Esophagus (tissue), 2 donors: Measurements from ENCODE around the gene ELAPOR1. TPM values are rescaled to one million over a fixed set of nuclear protein-coding genes. Genes with fewer than 3 reads are reported as not detected.

Experiments used
- H3K27ac ChIP-seq, 2 donors: one replicate each; pipeline ENCODE4 v1.5.1; 2013; ENCODE audit warnings: low read depth in 2 of 2, mild to moderate bottlenecking in 2 of 2, inconsistent platforms in 1 of 2, low read length in 1 of 2, moderate library complexity in 1 of 2
- H3K27me3 ChIP-seq, 2 donors: one replicate each; pipeline ENCODE4 v1.6.1; 2013; ENCODE audit warnings: low read length in 2 of 2, control low read depth in 1 of 2, mild to moderate bottlenecking in 1 of 2; ENCODE audit not compliant: insufficient read depth in 2 of 2, control insufficient read depth in 1 of 2
- H3K36me3 ChIP-seq, 2 donors: one replicate each; pipeline ENCODE4 v1.6.1; 2013; ENCODE audit warnings: low read length in 1 of 2; ENCODE audit not compliant: control insufficient read depth in 2 of 2, insufficient read depth in 2 of 2
- H3K4me1 ChIP-seq, 2 donors: one replicate each; pipeline ENCODE4 v1.6.1; 2013; ENCODE audit warnings: low read length in 1 of 2; ENCODE audit not compliant: control insufficient read depth in 2 of 2, insufficient read depth in 2 of 2
- H3K4me3 ChIP-seq, 2 donors: one replicate each; pipeline ENCODE4 v1.5.1; 2013; ENCODE audit warnings: low read length in 2 of 2, mild to moderate bottlenecking in 2 of 2, low read depth in 1 of 2, moderate library complexity in 1 of 2
- H3K9me3 ChIP-seq, 2 donors: one replicate each; pipeline ENCODE4 v1.6.1; 2013; ENCODE audit warnings: mild to moderate bottlenecking in 2 of 2, low read depth in 1 of 2, low read length in 1 of 2, moderate library complexity in 1 of 2; ENCODE audit not compliant: control insufficient read depth in 2 of 2, insufficient read depth in 1 of 2
- WGBS, 2 donors: extraction: QIAGEN DNeasy Blood & Tissue Kit; methylation state at CpG; one replicate each; pipeline ENCODE4 v1.1.7; 2013; 5-methylcytosine and 5-hydroxymethylcytosine counted together
- polyA plus RNA-seq, 2 donors: library from polyadenylated mRNA; stranded (reverse); fragments of 200-250 nt; gene quantifications; one replicate each; pipeline ENCODE4 v1.2.3, GENCODE V29; 2013
- donor health status: healthy with polysubstance abuse.
- donor health status: Bipolar disorder and iron deficiency.

Gene ELAPOR1
- polyA plus RNA-seq, 2 donors = 0.24 to 0.25 TPM

- H3K27ac ChIP-seq = no peak overlapping the region
- 63 to 77% methylated on average over 1 of the region's 1 CpG for WGBS, 2 donors
- no peaks in the 10 kb centered on the region for H3K4me1 ChIP-seq
- no peaks in the 10 kb centered on the region for H3K27me3 ChIP-seq
- no peaks in the 10 kb centered on the region for H3K36me3 ChIP-seq
- no peaks in the 10 kb centered on the region for H3K9me3 ChIP-seq
- no peak overlapping the region for H3K4me3 ChIP-seq
Measured at GRCh38 chr1:109083923-109084322, 30.0 kb upstream of the ELAPOR1 start.

GRCh38 chr1:109084563-109085517 lies 29.1 kb upstream of the ELAPOR1 start:
- Histone ChIP-seq H3K9me3 (no peaks in the 10 kb centered on the region), H3K27me3 (no peaks in the 10 kb centered on the region), H3K27ac (no peak overlapping the region), H3K36me3 (no peaks in the 10 kb centered on the region), H3K4me3 (no peak overlapping the region), H3K4me1 (no peaks in the 10 kb centered on the region)
- 83 to 85% methylated on average over 13 of the region's 13 CpGs for WGBS, 2 donors

GRCh38 chr1:109089242-109090015 lies 24.5 kb upstream of the ELAPOR1 start:
- peaks cover 0 to 3% of the 10 kb centered on the region in 2 donors for H3K36me3 ChIP-seq
- H3K27ac ChIP-seq = peak overlapping the region; percentile 90 to 100
- 58 to 75% methylated on average over 31 of the region's 31 CpGs for WGBS, 2 donors

GRCh38 chr1:109090196-109091077 lies 23.5 kb upstream of the ELAPOR1 start, which contains the start of gene TMEM167B:
TMEM167B (plus strand) TSS chr1:109090764; CDS start chr1:109090873, 109 bp downstream.
- no peaks in the 10 kb centered on the region for H3K9me3 ChIP-seq
- H3K27me3 ChIP-seq = no peaks in the 10 kb centered on the region
- peaks cover 0 to 4% of the 10 kb centered on the region in 2 donors for H3K36me3 ChIP-seq
- peak within 1 kb of the TSS; percentile 90 to 100 for H3K27ac ChIP-seq
- H3K4me3 ChIP-seq = peak within 1 kb of the TSS; percentile 70 to 89
- no peaks in the 10 kb centered on the region for H3K4me1 ChIP-seq
- 3 to 4% methylated on average over 67 of the region's 67 CpGs for WGBS, 2 donors

More at GRCh38 chr1:109089242-109090015, 24.5 kb upstream of the ELAPOR1 start:
- Histone ChIP-seq H3K4me1 (no peaks in the 10 kb centered on the region), H3K9me3 (no peaks in the 10 kb centered on the region), H3K27me3 (no peaks in the 10 kb centered on the region), H3K4me3 (peak overlapping the region in 1 of 2 donors; percentile 89)

GRCh38 chr1:109091078-109091838 lies 22.7 kb upstream of the ELAPOR1 start:
- H3K27ac ChIP-seq = peak overlapping the region; percentile 90 to 100
- 2% methylated on average over 13 of the region's 13 CpGs for WGBS, 2 donors
- no peaks in the 10 kb centered on the region for H3K9me3 ChIP-seq
- H3K27me3 ChIP-seq = no peaks in the 10 kb centered on the region
- H3K4me1 ChIP-seq = no peaks in the 10 kb centered on the region
- peaks cover 0 to 4% of the 10 kb centered on the region in 2 donors for H3K36me3 ChIP-seq
- H3K4me3 ChIP-seq = peak overlapping the region; percentile 70 to 89

- H3K36me3 ChIP-seq = peaks cover 0 to 4% of the 10 kb centered on the region in 2 donors
- H3K4me1 ChIP-seq = no peaks in the 10 kb centered on the region
- H3K4me3 ChIP-seq = peak overlapping the region in 1 of 2 donors; percentile 89
- WGBS, 2 donors = 0 to 6% methylated on average over 1 of the region's 1 CpG
- no peaks in the 10 kb centered on the region for H3K9me3 ChIP-seq
- H3K27me3 ChIP-seq = no peaks in the 10 kb centered on the region
- H3K27ac ChIP-seq = peak overlapping the region; percentile 90 to 100
Measured at GRCh38 chr1:109091839-109092193, 22.1 kb upstream of the ELAPOR1 start.

- H3K27ac ChIP-seq = peak overlapping the region in 1 of 2 donors; percentile 60
- H3K36me3 ChIP-seq = peaks cover 0 to 4% of the 10 kb centered on the region in 2 donors
- H3K4me1 ChIP-seq = no peaks in the 10 kb centered on the region
- H3K9me3 ChIP-seq = no peaks in the 10 kb centered on the region
- WGBS, 2 donors = 77 to 80% methylated on average over 7 of the region's 7 CpGs
- H3K4me3 ChIP-seq = no peak overlapping the region
- no peaks in the 10 kb centered on the region for H3K27me3 ChIP-seq
Measured at GRCh38 chr1:109094377-109094803, 19.5 kb upstream of the ELAPOR1 start.

GRCh38 chr1:109094871-109095270 lies 19.0 kb upstream of the ELAPOR1 start:
- Histone ChIP-seq H3K9me3 (no peaks in the 10 kb centered on the region), H3K27me3 (no peaks in the 10 kb centered on the region), H3K36me3 (peaks cover 0 to 4% of the 10 kb centered on the region in 2 donors), H3K4me1 (no peaks in the 10 kb centered on the region), H3K4me3 (no peak overlapping the region), H3K27ac (no peak overlapping the region)
- 87 to 90% methylated on average over 1 of the region's 1 CpG for WGBS, 2 donors
